Daoy (cell line): ENCODE measurements around the gene NLN. TPM values are rescaled to one million over a fixed set of nuclear protein-coding genes. Genes with fewer than 3 reads are reported as not detected.

ENCODE experiments used
- DNase-seq: peaks from one replicate; pipeline ENCODE4 v3.0.0-alpha.2; 2015; ENCODE audit warnings: low read depth
- total RNA-seq: library from RNA; depleted of rRNA; stranded (reverse); fragments of >200 nt; shearing (Covaris generic); gene quantifications from 2 replicates; pipeline ENCODE4 v1.2.3, GENCODE V29; 2014

NLN gene
- total RNA-seq, 1 experiment from 2014 or later = 44.2 TPM

DNA sequence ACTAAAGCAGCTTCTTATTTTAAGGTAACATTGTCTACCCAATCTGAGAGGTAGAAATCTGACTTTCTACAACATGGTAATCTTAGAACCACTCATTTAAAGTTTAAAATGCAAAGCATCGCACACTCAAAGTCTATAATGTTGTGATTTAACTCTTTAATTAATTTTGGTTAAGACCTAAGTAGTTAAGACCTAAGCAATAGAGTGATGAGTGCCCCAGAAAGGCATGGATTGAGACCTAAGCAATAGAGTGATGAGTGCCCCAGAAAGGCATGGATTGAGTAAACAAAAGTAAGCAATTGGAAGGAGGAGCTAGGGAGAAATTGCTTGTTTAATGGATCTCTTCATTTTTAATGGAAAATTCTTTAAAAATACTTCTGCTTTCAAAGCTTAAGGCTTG lies 86.8 kb downstream of the NLN start:
- no peak for DNase-seq

DNA sequence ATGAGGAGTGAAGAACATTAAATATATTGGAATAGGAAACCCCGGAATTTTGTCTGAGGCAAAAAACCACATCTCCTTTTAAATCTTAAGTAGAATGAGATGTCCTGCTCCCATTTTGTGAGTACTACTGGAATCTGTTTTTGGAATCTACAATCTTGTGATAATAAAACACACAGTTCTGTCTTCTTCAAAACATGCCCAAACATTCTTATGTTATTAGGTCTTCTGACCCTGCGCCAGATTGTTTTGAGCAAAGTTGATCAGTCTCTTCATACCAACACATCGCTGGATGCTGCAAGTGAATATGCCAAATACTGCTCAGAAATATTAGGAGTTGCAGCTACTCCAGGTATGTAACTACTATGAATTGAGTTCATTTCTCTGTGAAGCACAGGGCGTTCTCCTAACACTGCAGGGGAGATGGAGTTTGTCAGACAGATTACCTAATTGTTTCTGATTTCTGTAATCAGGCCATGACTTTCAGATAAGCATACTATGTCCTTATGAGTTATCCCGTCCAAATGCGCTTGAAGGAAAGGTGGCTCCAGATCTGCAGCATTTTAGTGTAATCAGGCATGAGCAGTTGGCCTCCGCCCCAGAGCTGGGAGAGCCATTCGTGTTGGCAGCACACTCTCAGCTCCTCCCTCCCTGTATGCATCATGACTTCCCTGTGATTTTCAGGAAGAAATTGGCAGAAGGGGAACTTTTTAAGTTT lies 88.0 kb downstream of the NLN start:
- peak; percentile 92 for DNase-seq

DNA sequence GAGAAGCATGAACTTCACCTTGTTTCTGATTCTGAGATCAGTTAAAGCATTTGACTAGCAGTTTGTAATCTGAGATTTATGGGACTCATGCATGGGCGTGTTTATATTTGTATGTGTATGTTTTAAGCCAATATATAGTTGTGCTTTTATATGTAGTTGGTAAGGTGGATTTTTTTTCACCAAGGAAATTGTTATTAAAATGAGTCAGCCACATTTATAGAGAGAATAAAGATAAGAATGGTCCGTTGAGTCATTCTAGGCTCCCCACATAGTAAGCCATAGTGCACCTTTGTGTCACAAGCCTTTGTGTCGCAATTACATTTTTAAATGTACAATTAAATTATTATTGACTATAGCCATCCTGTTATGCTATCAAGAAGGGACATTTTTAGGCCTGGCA lies 89.0 kb downstream of the NLN start:
- peak; percentile 69 for DNase-seq

DNA sequence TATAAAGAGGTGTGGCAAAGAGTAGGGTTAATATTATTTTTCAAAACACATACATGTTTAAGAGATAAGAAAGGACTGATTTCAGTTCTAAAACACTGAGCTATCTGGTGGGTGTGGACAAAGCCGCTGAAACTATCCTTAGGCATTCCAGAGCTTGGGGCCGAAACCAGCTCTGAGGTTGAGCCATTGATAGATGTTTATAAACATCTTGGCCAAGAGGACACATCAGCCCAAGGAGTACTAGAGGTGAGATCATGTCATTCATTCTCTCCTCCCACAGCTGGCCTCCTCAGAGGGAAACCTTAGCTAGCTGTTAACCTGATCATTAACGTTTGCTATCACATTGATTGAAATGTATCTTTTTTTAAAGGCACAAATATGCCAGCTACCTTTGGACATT lies 89.9 kb downstream of the NLN start:
- DNase-seq = peak; percentile 56

DNA sequence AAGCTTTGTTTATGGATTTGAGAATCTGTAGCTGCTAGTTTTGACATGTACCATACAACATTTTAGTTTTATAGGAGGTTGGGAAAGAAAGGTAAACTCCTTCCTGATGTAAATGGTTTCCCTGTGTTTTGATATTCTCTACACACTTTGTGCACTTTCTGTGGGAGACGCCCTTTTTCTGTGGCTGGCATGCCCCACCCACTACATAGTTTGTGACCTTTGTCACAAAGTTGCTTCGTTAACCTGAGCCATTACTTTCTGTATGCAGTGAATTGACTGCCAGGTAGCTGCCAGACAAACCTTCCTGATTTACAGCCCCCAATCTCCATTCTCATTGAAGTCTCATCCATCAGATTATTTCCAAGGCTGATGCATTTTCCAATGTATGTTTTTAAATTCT lies 90.6 kb downstream of the NLN start:
- DNase-seq = peak; percentile 31

DNA sequence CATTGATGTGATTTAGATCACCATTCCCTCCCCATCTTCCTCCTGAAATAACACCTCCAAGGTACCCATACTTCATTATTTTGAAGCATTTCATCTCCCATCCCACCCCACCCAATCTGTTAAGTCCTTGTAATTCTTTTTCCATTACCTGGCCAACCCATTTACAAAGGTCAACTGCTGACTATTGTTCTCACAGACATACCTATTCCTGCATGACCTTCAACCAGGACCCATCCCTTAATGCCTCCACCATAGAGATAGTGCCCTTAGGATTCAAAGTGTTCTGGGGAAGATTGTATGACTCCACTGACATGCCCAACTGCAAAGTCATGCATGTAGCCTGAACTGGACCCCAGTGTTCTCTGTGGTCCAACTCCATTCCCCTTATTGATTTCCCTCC lies 91.2 kb downstream of the NLN start:
- no peak for DNase-seq

DNA sequence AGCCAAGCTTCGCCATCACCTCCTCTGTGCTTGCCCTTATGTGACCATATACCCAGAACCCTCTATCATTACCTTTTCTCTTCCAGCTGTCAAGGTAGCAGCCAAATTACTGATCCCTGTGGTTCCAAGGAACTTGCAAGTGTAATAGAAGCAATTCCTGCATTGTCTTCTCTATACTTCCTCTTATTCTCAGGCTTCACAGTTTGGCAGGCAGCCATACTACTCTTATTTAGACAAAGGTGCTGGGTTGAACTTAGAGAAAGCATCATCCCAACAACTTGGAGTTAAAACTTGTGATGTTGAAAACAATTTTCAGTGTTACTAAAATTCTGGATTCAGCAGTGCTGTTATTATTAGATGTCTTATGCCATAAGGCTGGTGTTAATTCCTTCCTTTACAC lies 93.2 kb downstream of the NLN start:
- DNase-seq = no peak

DNA sequence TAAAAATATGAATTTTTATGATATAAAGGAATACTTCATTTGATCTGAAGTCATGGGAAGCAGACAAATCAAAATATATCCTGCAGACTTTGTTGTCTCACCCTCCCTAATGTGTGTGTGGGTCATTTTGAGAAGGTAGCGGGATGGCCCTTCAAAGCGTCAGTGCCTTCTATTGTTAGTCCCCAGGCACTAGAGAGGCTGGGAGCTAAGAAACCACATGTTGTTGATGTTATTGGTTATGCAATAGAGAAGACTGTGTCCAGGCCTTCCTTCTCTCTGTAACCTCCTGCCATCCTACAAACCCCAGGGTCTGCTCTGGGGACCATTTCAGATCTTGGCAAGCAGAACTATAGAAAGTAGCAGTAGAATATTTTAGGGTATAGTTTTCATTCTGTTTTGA lies 94.7 kb downstream of the NLN start:
- no peak for DNase-seq

DNA sequence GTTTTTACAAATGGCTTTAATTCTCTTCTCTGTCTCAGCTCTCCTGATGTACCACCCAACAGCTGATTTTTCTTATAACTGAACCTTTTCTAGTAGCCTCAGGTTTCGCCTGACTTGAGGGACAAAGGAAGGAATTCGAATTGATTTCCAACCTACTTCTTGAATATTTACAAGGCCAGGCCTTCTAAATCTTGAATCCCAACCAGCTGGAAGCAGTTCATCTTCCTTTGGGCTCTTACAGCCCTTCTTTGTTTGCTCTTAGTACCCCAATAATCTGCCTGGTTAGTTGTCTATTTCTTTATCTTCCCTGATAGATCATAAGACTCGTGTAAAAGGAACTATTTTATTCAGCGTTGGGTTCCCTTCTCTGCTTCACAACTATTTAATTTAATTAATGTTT lies 95.9 kb downstream of the NLN start:
- DNase-seq = no peak

DNA sequence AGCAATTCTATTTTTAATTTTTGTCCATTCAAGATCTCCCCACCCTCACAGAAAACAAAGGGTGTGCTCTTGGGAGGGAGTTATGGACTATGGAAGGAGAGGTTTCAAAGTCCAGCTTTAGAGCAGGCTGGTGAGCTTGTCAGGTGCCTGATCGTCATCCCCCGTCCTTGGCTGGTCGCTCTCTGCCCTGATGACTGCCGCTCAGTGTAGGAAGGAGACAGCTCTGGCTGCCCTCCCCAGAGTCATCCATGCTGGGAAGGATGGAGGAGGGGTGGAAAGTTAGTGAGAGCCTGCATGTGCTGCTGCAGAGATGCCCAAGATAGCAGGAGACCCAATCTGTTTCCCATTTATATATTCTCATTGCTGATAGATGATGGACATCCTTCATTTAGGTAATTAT lies 96.6 kb downstream of the NLN start:
- DNase-seq = no peak

DNA sequence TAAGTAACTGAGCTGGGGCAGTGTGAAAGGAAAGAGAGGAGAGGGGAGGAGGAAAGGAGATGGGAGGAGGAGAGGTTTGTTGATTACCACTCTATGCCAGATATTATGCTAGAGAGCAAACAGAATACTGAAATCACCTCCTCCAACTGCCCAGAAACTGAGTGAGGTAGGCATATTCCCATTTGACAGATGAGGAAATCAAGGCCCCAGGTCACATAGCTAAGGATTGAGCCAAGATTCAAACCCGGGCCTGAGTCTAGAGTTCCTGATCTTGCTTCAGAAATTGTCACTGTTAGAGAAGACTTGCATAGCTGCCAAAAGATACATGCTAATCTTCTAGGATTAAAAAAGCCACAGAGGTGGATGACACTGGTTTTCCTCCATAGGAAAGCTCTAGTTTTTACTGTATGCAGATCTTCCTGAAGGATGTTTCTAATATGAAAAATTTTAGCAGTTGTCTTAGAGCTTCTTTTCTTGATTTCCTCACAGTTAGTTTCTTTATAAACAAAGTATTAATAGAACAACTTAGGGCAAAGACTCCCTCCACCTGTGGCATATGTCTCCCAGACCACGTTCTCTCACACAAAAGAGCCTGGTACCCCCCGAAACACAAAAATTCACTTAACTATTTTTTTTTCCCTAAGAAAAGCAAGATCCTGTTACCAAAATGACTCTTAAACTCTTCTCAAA lies 97.4 kb downstream of the NLN start:
- no peak for DNase-seq

DNA sequence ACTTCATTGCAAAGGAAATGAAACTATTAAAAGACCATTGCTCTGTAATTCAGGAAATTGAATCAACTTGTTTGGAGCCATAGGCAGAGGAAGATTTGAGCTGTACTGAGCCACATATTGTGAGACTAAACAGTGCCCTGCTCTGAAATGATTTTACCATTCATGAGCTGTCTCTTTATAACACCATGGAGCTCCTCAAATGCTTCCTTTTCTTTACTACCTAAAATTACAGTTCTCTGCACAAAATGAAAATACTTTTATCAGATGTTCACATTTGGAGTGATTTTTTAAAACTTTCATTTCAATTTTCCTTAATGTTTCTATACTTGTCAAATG lies 97.9 kb downstream of the NLN start:
- no peak for DNase-seq

DNA sequence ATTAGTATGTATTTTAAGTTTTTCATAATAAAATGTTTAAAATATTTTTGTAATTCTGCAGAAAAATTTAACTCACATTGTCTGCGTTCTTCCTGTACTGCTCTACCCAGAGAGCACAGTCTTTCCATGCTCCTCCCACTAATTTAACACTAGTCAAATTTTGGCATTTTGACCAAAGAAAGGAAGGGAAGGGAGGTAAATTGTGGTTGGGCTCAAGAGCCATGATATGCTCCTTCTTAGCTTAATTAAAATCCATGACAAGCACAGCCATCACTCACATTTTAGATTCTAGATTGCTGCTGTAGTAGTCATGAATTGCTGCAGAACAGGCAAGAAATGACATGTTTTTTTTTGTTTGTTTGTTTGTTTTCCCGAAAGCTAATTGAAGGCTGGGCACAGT lies 98.4 kb downstream of the NLN start:
- no peak for DNase-seq

DNA sequence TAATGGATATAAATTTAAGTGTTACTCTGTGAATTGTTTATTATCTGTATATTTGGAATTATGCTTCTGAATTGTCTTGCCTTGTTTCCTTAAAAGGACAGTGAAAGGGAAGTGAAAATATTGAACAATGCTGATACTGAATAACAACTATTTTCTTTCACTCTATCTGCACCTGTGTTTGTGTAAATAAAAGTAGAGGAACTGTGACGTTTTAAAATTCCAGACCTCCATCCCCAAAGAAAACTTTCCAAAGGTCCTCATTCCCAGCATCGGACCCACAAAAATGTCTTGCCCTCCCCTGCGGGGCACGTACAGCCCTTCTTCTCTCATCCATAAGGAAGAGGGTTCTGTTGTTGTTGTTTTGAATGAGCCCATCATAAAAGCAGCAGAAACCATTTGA lies 100.0 kb downstream of the NLN start:
- no peak for DNase-seq

DNA sequence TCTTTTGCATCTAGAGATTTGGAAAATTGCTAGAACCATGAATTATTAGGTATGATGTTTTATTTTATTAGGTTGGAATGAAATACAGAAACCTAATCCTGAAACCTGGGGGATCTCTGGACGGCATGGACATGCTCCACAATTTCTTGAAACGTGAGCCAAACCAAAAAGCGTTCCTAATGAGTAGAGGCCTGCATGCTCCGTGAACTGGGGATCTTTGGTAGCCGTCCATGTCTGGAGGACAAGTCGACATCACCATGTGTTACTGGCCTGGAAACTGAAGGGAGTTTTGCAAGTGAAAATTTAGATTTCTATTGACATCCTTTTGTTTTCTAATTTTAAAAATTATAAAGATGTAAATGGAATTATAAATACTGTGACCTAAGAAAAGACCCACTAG lies 100.7 kb downstream of the NLN start:
- no peak for DNase-seq

DNA sequence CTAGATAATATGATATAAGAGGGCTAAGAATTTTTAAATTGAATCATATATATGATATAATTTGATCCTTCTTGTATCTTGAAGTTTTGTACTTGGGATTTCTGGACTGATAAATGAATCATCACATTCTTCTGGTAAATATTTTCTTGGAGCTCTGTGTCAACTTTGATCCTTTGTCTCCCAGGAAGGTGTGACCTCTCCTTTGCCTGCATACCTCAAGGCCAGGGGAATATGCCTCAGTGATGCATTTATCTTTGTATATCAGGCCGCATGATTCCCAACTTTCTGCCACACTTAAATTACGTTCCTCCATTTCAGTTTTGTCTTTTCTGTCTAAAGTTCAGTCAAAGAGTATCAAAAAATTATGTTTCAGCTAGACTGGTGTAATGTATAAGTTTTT lies 101.2 kb downstream of the NLN start:
- no peak for DNase-seq

DNA sequence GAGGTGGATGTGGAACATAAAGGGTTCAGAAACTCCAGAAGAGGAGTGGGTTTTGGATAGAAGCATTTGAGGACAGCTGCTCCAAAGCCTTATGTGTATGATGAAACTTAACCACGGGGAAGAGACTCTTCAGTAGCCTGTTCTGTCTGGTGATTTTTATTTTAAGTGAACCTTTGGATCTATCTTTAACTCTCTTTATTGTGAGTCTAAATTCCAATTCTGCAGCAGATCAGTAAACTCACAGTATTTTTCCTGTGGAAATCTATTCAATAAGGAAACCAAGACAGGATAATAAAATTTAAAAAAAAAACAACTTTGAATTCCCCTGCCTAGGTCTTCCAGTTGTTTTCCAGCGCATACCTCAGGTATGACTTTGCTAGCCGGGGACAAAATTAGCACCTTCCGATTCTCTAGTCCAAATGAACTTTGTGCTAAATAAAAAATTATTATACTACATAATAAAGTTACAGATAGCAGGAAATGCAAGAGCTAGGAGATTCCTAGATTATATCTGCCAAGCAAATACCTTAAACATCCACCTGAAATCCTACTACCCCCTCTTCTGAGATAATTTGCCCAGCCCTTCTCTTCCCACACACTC lies 101.9 kb downstream of the NLN start:
- no peak for DNase-seq

DNA sequence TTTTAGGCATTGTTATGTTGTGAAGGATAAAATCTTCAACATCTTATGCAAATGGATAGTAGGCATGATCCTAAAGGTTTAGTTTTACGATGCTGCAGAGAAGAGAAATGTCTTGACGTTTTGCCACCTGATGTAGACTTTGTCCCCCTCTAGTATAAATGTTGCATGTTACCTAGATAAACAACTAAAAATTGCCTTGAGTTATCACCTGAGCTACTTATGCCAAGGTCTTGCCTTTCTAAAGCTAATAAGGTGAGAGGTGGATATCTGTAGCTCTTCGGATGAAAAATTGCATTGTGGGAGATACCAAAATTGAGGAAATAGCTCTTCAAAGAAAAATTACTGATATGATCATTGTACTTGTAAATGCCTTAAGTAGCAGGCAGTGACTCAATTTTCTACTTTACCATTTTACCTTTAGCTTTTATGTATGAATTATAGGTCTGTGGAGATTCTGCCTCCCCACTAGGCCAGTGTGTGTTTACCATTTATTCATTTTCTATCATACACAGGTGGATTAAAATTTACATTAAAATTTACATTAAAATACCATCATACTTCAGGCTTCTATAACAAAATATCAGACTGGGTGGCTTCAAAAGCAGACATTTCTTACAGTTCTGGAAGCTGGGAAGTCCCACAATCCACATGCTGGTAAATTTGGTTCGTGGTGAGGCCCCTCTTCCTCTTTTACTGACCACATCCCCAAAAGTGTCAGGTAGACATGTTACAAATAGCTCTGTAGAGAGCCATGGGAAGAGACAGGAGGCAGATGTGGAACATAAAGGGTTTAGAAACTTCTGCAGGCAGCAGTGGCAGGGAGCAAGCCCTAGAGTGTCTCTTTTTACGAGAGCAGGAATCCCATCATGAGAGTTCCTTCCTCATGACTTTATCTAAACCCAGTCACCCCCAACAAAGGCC lies 103.7 kb downstream of the NLN start:
- DNase-seq = no peak

DNA sequence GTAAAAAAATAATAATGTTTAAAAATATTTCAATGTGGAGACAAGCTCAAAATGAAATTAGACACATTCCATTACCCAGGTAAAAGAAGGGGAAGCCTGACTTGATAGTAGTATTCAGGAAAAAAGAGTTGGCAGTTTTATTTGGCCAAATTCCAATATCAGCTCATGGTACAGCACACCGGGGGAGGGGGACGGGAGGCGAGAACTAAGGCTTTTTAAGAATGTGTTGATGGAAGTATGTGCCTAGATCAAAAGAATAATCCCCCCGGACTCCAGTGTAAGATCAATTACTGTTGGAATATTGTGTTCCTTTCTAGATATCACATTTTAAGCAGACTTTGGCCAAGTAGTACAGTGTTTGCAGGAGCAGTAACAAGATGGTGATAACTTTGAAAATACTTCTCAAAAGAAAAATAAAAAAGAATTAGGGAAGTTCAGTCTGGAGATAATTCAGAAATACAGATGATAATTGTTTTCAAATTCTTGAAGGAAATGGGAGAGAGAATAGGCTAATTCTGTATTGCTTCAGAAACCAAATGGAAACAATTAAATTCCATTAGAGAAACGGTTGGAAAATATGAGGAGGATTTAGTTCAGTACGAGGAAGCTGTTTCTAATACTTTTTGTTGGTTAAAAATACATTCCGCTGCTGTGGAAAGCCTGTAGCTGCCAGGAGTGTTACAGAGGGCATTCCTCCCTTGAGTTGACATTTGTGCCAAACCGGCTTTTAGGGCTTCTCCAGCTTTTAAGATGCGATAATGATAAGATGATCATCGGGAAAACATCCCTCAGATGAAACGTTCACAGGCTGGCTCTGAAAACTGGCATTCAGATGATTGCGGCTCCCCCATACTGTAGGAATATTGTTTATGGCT lies 106.3 kb downstream of the NLN start:
- DNase-seq = no peak

DNA sequence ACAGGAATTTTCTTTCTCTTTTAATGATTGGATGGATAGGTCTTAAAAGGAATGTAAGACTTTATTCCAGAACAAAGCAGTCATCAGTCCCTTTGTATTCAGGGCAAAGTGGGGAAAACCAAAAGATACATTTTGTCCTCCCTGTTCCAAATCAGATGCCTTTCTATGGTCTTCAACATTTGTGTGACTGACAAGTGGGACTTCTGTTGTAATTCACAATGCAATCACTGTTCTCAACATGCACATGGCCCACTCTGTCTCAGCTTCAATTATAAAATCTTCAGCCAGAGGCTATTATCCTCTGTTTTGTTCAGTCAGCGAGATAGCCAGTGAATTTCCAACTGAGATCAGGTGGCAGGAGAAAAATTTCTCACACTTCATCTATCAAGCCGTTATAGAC lies 108.9 kb downstream of the NLN start:
- no peak for DNase-seq

DNA sequence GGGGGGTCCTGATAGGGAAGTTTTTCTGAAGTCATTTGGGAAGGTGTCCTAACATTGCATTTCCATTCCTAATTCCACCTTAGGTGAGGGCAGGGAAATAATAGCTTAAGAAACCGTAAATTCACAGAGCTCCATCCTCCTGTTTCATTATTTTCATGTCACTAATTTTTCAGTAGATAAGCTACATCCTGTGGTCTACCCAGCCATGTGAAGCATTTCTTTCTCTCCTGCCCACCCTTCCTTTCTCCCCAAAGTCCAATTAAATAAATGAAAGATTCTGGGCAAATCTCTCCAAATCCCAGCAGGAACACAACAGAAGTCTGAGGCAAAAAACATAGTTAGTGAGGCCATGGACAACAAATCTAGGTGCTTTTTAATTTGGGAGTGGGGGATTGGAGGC lies 109.3 kb downstream of the NLN start:
- no peak for DNase-seq
